H9 (cell line): Measurements from ENCODE around the gene DHRSX. TPM values are rescaled to one million over a fixed set of nuclear protein-coding genes. Genes with fewer than 3 reads are reported as not detected.

ENCODE experiments used
- DNase-seq: peaks from one replicate; pipeline ENCODE4 v3.0.0-alpha.2; 2017
- H2AFZ ChIP-seq: one replicate; pipeline ENCODE4 v1.6.1; 2013; ENCODE audit warnings: mild to moderate bottlenecking, low read length, control low read depth, moderate library complexity
- H2AK5ac ChIP-seq: 2 replicates; pipeline ENCODE4 v1.6.1; 2013; ENCODE audit warnings: low read length, control low read depth, mixed read lengths; ENCODE audit not compliant: insufficient read length
- H2BK120ac ChIP-seq: one replicate; pipeline ENCODE4 v1.6.1; 2013; ENCODE audit warnings: low read depth, mild to moderate bottlenecking, low read length, control low read depth, inconsistent platforms; ENCODE audit not compliant: poor library complexity, severe bottlenecking
- H2BK12ac ChIP-seq: 2 replicates; pipeline ENCODE4 v1.6.1; 2013; ENCODE audit warnings: low read length, control low read depth, mixed read lengths, low read depth; ENCODE audit not compliant: insufficient read length
- H2BK15ac ChIP-seq: 2 replicates; pipeline ENCODE4 v1.6.1; 2013; ENCODE audit warnings: low read depth, low read length, control low read depth
- H2BK20ac ChIP-seq: one replicate; pipeline ENCODE4 v1.6.1; 2013; ENCODE audit warnings: low read depth, mild to moderate bottlenecking, low read length, control low read depth, inconsistent platforms; ENCODE audit not compliant: poor library complexity, severe bottlenecking
- H2BK5ac ChIP-seq: 2 replicates; pipeline ENCODE4 v1.6.1; 2013; ENCODE audit warnings: low read length, control low read depth, mixed read lengths; ENCODE audit not compliant: insufficient read length
- H3K14ac ChIP-seq: 2 replicates; pipeline ENCODE4 v1.6.1; 2013; ENCODE audit warnings: low read length, control low read depth; ENCODE audit not compliant: insufficient read depth
- H3K18ac ChIP-seq: 2 replicates; pipeline ENCODE4 v1.6.1; 2013; ENCODE audit warnings: low read depth, mild to moderate bottlenecking, mixed read lengths, low read length, control low read depth; ENCODE audit not compliant: insufficient read length
- H3K23ac ChIP-seq: 2 replicates; pipeline ENCODE4 v1.6.1; 2013; ENCODE audit warnings: low read length, control low read depth, mixed read lengths, low read depth; ENCODE audit not compliant: insufficient read length
- H3K23me2 ChIP-seq: 2 replicates; pipeline ENCODE4 v1.6.1; 2013; ENCODE audit warnings: low read depth, mild to moderate bottlenecking, mixed read lengths, low read length, control low read depth; ENCODE audit not compliant: insufficient read length, poor library complexity, severe bottlenecking
- H3K27ac ChIP-seq: 2 replicates; pipeline ENCODE4 v1.5.1; 2013; ENCODE audit warnings: low read length, control low read depth, mixed read lengths, low read depth; ENCODE audit not compliant: insufficient read length
- H3K27me3 ChIP-seq: 2 replicates; pipeline ENCODE4 v1.6.1; 2013; ENCODE audit warnings: low read length, control low read depth, inconsistent platforms; ENCODE audit not compliant: insufficient read depth
- H3K4ac ChIP-seq: 2 replicates; pipeline ENCODE4 v1.6.1; 2013; ENCODE audit warnings: low read depth, mild to moderate bottlenecking, control low read depth, inconsistent platforms, low read length, moderate library complexity
- H3K4me1 ChIP-seq: 2 replicates; pipeline ENCODE4 v1.6.1; 2013; ENCODE audit warnings: low read length, control low read depth, inconsistent platforms; ENCODE audit not compliant: insufficient read depth
- H3K4me2 ChIP-seq: 2 replicates; pipeline ENCODE4 v1.6.1; 2013; ENCODE audit warnings: low read length, control low read depth, mixed read lengths; ENCODE audit not compliant: insufficient read length, insufficient read depth
- H3K56ac ChIP-seq: 2 replicates; pipeline ENCODE4 v1.6.1; 2013; ENCODE audit warnings: low read depth, mild to moderate bottlenecking, mixed read lengths, low read length, control low read depth; ENCODE audit not compliant: insufficient read length
- H3K79me1 ChIP-seq: 2 replicates; pipeline ENCODE4 v1.6.1; 2013; ENCODE audit warnings: low read depth, mild to moderate bottlenecking, moderate library complexity, low read length, control low read depth, inconsistent platforms; ENCODE audit not compliant: insufficient read depth, poor library complexity, severe bottlenecking
- H3K79me2 ChIP-seq: 2 replicates; pipeline ENCODE4 v1.6.1; 2013; ENCODE audit warnings: low read length, control low read depth, inconsistent platforms; ENCODE audit not compliant: insufficient read depth
- H3K9ac ChIP-seq: 2 replicates; pipeline ENCODE4 v1.6.1; 2013; ENCODE audit warnings: low read length, control low read depth, mixed read lengths; ENCODE audit not compliant: insufficient read length; ENCODE audit errors: extremely low read depth
- H3K9me3 ChIP-seq: one replicate; pipeline ENCODE4 v1.6.1; 2013; ENCODE audit warnings: low read depth, low read length, inconsistent platforms; ENCODE audit not compliant: control insufficient read depth
- H3T11ph ChIP-seq: one replicate; pipeline ENCODE4 v1.6.1; 2013; ENCODE audit warnings: mild to moderate bottlenecking, low read length, control low read depth, inconsistent platforms
- H4K20me1 ChIP-seq: one replicate; pipeline ENCODE4 v1.6.1; 2013; ENCODE audit not compliant: control insufficient read depth, insufficient read length, insufficient read depth
- H4K5ac ChIP-seq: 2 replicates; pipeline ENCODE4 v1.6.1; 2013; ENCODE audit warnings: low read depth, mild to moderate bottlenecking, mixed read lengths, low read length, control low read depth; ENCODE audit not compliant: insufficient read length
- H4K8ac ChIP-seq: replicated peaks from 2 replicates; pipeline ENCODE4 v1.6.1; 2013; ENCODE audit warnings: low read length, control low read depth, mixed read lengths, low read depth; ENCODE audit not compliant: insufficient read length
- H4K91ac ChIP-seq: 2 replicates; pipeline ENCODE4 v1.6.1; 2013; ENCODE audit warnings: low read depth, mild to moderate bottlenecking, moderate library complexity, mixed read lengths, low read length, control low read depth; ENCODE audit not compliant: insufficient read length
- H3K27ac Mint-ChIP-seq, 3 experiments: 2 replicates in 2 of 3; 3 replicates in 1 of 3; pipeline ENCODE4 v1.8.0; 2020 to 2021; ENCODE audit warnings: mixed read lengths in 3 of 3, mild to moderate bottlenecking in 1 of 3, moderate library complexity in 1 of 3
- H3K27me3 Mint-ChIP-seq: 2 replicates; pipeline ENCODE4 v1.8.0; 2021; ENCODE audit warnings: low read depth, mild to moderate bottlenecking, moderate library complexity, mixed read lengths
- H3K36me3 Mint-ChIP-seq, 3 experiments: 2 replicates in 2 of 3; 3 replicates in 1 of 3; pipeline ENCODE4 v1.8.0; 2020 to 2021; ENCODE audit warnings: low read depth in 3 of 3, mixed read lengths in 3 of 3; ENCODE audit not compliant: insufficient read depth in 1 of 3
- H3K4me1 Mint-ChIP-seq, 2 experiments: 2 replicates each; pipeline ENCODE4 v1.8.0; 2020; ENCODE audit warnings: mixed read lengths in 2 of 2
- H3K4me3 Mint-ChIP-seq, 2 experiments: 2 replicates in 1 of 2; 3 replicates in 1 of 2; pipeline ENCODE4 v1.8.0; 2020 to 2021; ENCODE audit warnings: mild to moderate bottlenecking in 2 of 2, mixed read lengths in 2 of 2, moderate library complexity in 1 of 2
- H3K9me3 Mint-ChIP-seq, 2 experiments: 2 replicates in 1 of 2; 3 replicates in 1 of 2; pipeline ENCODE4 v1.8.0; 2020; ENCODE audit warnings: mild to moderate bottlenecking in 2 of 2, mixed read lengths in 2 of 2, moderate library complexity in 1 of 2
- WGBS: extraction: QIAGEN DNeasy Blood & Tissue Kit; methylation state at CpG from one replicate; pipeline ENCODE4 v1.1.7; 2013; ENCODE audit warnings: missing lambda C conversion rate, low lambda C conversion rate, mixed read lengths; ENCODE audit not compliant: insufficient read length; ENCODE audit errors: extremely low coverage; 5-methylcytosine and 5-hydroxymethylcytosine counted together
- total RNA-seq: library from RNA; stranded (reverse); gene quantifications from 2 replicates; pipeline ENCODE4 v1.2.1, GENCODE V29; 2021
- TF ChIP-seq, protein P1 (sequence below): fragments of 200-600 bp; sonication (generic); conservative IDR thresholded peaks from 3 replicates; pipeline ENCODE4 v1.8.0; 2021; ENCODE audit warnings: antibody characterized with exemption, mild to moderate bottlenecking

DHRSX gene
- total RNA-seq, 1 experiment from 2014 or later, result 44.0 TPM

DNA sequence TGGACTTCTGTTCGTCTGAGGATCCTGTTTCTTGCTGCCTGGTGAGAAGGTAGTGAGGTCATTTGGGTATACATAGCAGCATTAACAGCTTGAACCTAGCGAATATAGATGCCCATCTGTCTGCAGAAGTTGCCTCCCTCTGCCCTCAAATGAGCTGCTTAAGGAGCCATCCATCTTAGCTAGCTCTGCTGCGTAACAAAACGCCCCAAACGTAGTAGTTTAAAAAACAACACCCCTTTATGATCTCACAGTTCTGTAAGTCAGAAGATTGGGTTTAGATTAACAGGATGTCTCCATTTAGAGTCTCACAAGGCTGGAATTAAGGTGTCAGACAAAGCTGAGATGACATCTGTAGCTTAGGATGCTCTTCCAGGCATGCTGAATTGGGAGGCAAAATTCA is 185.3 kb downstream of the DHRSX start:
- Histone ChIP-seq H2AFZ (no peak overlapping the region), H4K91ac (no peak overlapping the region), H3K23ac (no peak overlapping the region), H2BK12ac (no peak overlapping the region), H3K4me1 (no peaks in the 10 kb centered on the region), H3K23me2 (no peaks in the 10 kb centered on the region), H3K27ac (no peak overlapping the region), H2BK5ac (no peak overlapping the region), H2AK5ac (no peak overlapping the region), H3K79me2 (no peaks in the 10 kb centered on the region), H4K5ac (no peak overlapping the region), H2BK15ac (no peak overlapping the region), H3K14ac (no peak overlapping the region), H3K56ac (no peak overlapping the region), H3K4ac (no peak overlapping the region), H3K79me1 (no peaks in the 10 kb centered on the region), H4K20me1 (no peaks in the 10 kb centered on the region), H3K27me3 (no peaks in the 10 kb centered on the region), H3K9ac (no peak overlapping the region), H3T11ph (no peak overlapping the region), H4K8ac (no peak overlapping the region), H2BK120ac (no peak overlapping the region), H2BK20ac (no peak overlapping the region), H3K9me3 (no peaks in the 10 kb centered on the region), H3K18ac (no peak overlapping the region), H3K4me2 (no peak overlapping the region)
- H3K36me3 Mint-ChIP-seq, result peaks cover 0 to 11% (median 7%) of the 10 kb centered on the region in 3 experiments
- H3K27me3 Mint-ChIP-seq, result no peaks in the 10 kb centered on the region
- no CpG with 5 or more reads among the region's 5 CpGs for WGBS
- no peak overlapping the region for H3K4me3 Mint-ChIP-seq
- H3K27ac Mint-ChIP-seq, result no peak overlapping the region; a peak in 1 of 7 replicates
- H3K4me1 Mint-ChIP-seq, result peaks cover 14 to 26% of the 10 kb centered on the region in 2 experiments
- TF ChIP-seq, protein P1, sequence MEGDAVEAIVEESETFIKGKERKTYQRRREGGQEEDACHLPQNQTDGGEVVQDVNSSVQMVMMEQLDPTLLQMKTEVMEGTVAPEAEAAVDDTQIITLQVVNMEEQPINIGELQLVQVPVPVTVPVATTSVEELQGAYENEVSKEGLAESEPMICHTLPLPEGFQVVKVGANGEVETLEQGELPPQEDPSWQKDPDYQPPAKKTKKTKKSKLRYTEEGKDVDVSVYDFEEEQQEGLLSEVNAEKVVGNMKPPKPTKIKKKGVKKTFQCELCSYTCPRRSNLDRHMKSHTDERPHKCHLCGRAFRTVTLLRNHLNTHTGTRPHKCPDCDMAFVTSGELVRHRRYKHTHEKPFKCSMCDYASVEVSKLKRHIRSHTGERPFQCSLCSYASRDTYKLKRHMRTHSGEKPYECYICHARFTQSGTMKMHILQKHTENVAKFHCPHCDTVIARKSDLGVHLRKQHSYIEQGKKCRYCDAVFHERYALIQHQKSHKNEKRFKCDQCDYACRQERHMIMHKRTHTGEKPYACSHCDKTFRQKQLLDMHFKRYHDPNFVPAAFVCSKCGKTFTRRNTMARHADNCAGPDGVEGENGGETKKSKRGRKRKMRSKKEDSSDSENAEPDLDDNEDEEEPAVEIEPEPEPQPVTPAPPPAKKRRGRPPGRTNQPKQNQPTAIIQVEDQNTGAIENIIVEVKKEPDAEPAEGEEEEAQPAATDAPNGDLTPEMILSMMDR, result no peak
- DNase-seq, result no peak
- peaks cover 3 to 5% of the 10 kb centered on the region in 2 experiments; a peak in 3 of 5 replicates for H3K9me3 Mint-ChIP-seq
